K562 (cell line): ENCODE data around the gene PELI3. TPM values are rescaled to one million over a fixed set of nuclear protein-coding genes. Genes with fewer than 3 reads are reported as not detected.

Source experiments
- CC2D1A ChIP-seq: fragments of 450-650 bp; IDR thresholded peaks from 2 replicates; pipeline ENCODE4 v1.6.1; 2017; ENCODE audit warnings: mild to moderate bottlenecking
- CCNT2 ChIP-seq: IDR thresholded peaks from 2 replicates; pipeline ENCODE4 v1.6.1; 2011; ENCODE audit warnings: borderline replicate concordance, low read depth, mild to moderate bottlenecking, moderate library complexity, mixed read lengths, low read length; ENCODE audit not compliant: insufficient read length; ENCODE audit errors: extremely low read depth
- CHD1 ChIP-seq: fragments of 200-600 bp; sonication (generic); IDR thresholded peaks from one replicate; pipeline ENCODE4 v1.6.1; 2012; ENCODE audit warnings: mild to moderate bottlenecking, moderate library complexity, low read length, inconsistent platforms
- DDX20 ChIP-seq: fragments of 450-650 bp; IDR thresholded peaks from 2 replicates; pipeline ENCODE4 v1.6.1; 2016; ENCODE audit warnings: missing genetic modification characterization, low read depth, mild to moderate bottlenecking, missing compliant biosample characterization, moderate library complexity
- FOXA1 ChIP-seq: fragments of 450-650 bp; IDR thresholded peaks from 2 replicates; pipeline ENCODE4 v1.6.1; 2016; ENCODE audit warnings: mild to moderate bottlenecking, borderline replicate concordance
- FOXK1 ChIP-seq: sonication (generic); formaldehyde crosslinking; IDR thresholded peaks from 2 replicates; pipeline ENCODE4 v1.8.0; 2022; ENCODE audit warnings: missing genetic modification reagents, mild to moderate bottlenecking, borderline replicate concordance
- HDAC3 ChIP-seq: fragments of 450-650 bp; IDR thresholded peaks from 2 replicates; pipeline ENCODE4 v1.6.1; 2018; ENCODE audit warnings: borderline replicate concordance, mild to moderate bottlenecking, moderate library complexity; ENCODE audit not compliant: partially characterized antibody
- ILK ChIP-seq: fragments of 450-650 bp; IDR thresholded peaks from 2 replicates; pipeline ENCODE4 v1.6.1; 2016; ENCODE audit warnings: missing genetic modification characterization, low read depth, mild to moderate bottlenecking, missing compliant biosample characterization, moderate library complexity, borderline replicate concordance
- MAFF ChIP-seq: IDR thresholded peaks from 2 replicates; pipeline ENCODE4 v1.6.1; 2012; ENCODE audit warnings: low read length, improper control_type of control experiment
- NR4A1 ChIP-seq, 2 experiments: fragments of 250-450 bp in 1 of 2; fragments of 450-650 bp in 1 of 2; sonication (Bioruptor Pico) in 1 of 2; IDR thresholded peaks; 2 replicates each; pipeline versions ENCODE4 v1.4.0 to v1.6.1; 2016 to 2020; ENCODE audit warnings: mild to moderate bottlenecking in 2 of 2, missing compliant biosample characterization in 1 of 2, missing genetic modification characterization in 1 of 2, moderate library complexity in 1 of 2
- POLR2H ChIP-seq: IDR thresholded peaks from 2 replicates; pipeline ENCODE4 v1.6.1; 2016; ENCODE audit warnings: missing genetic modification characterization, low read depth, mild to moderate bottlenecking, control low read depth, missing compliant biosample characterization, moderate library complexity
- RFX5 ChIP-seq: IDR thresholded peaks from 2 replicates; pipeline ENCODE4 v1.6.1; 2011; ENCODE audit warnings: low read depth, mild to moderate bottlenecking, improper control_type of control experiment, low read length
- SPI1 ChIP-seq: IDR thresholded peaks from 2 replicates; pipeline ENCODE4 v1.6.1; 2011; ENCODE audit warnings: low read depth, low read length, control low read depth, borderline replicate concordance
- STAT5B ChIP-seq: fragments of 250-450 bp; sonication (Bioruptor Pico); IDR thresholded peaks from 2 replicates; pipeline ENCODE4 v1.8.0; 2021; ENCODE audit warnings: mild to moderate bottlenecking, inconsistent platforms
- TAL1 ChIP-seq: fragments of 450-650 bp; IDR thresholded peaks from 2 replicates; pipeline ENCODE4 v1.6.1; 2016; ENCODE audit warnings: mild to moderate bottlenecking
- TCFL5 ChIP-seq: fragments of 250-450 bp; sonication (Bioruptor Pico); conservative IDR thresholded peaks from 2 replicates; pipeline ENCODE4 v1.6.1; 2021; ENCODE audit warnings: mild to moderate bottlenecking, moderate library complexity, matching md5 sums
- TEAD2 ChIP-seq: fragments of 450-650 bp; IDR thresholded peaks from 2 replicates; pipeline ENCODE4 v1.6.1; 2016; ENCODE audit warnings: missing genetic modification characterization, control low read depth, missing compliant biosample characterization
- WHSC1 ChIP-seq: IDR thresholded peaks from one replicate; pipeline ENCODE4 v1.6.1; 2012; ENCODE audit warnings: low read length, control low read depth, inconsistent platforms
- ZNF347 ChIP-seq: fragments of 450-650 bp; formaldehyde crosslinking; IDR thresholded peaks from 2 replicates; pipeline ENCODE4 v1.4.0; 2020; ENCODE audit warnings: low read depth, mild to moderate bottlenecking, moderate library complexity
- ZNF444 ChIP-seq: fragments of 250-450 bp; sonication (Bioruptor Pico); IDR thresholded peaks from 2 replicates; pipeline ENCODE4 v1.4.0; 2020; ENCODE audit warnings: mild to moderate bottlenecking, moderate library complexity
- ZNF778 ChIP-seq: fragments of 450-650 bp; formaldehyde crosslinking; IDR thresholded peaks from 2 replicates; pipeline ENCODE4 v1.4.0; 2020; ENCODE audit warnings: mild to moderate bottlenecking, moderate library complexity
- ZNF780A ChIP-seq: fragments of 250-450 bp; sonication (Bioruptor Pico); IDR thresholded peaks from 2 replicates; pipeline ENCODE4 v1.5.0; 2021; ENCODE audit warnings: mild to moderate bottlenecking
- ZNF785 ChIP-seq: fragments of 250-450 bp; sonication (Bioruptor Pico); IDR thresholded peaks from 2 replicates; pipeline ENCODE4 v1.4.0; 2020; ENCODE audit warnings: mild to moderate bottlenecking
- polyA plus RNA-seq, 8 experiments: library from polyadenylated mRNA; depleted of rRNA in 4 of 8; stranded (reverse) in 5 of 8; unstranded in 3 of 8; fragments of >200 nt; fragmentation: Nextera tagmentation in 2 of 8; fragmentation: Illumina TruSeq in 1 of 8; extraction: Ambion mirVana in 2 of 8; extraction: Trizol in 1 of 8; gene quantifications; 2 replicates each; pipeline versions ENCODE4 v1.2.1 to v1.2.3, GENCODE V29; 2011 to 2014; ENCODE audit warnings: inconsistent platforms in 1 of 8, missing spikeins in 1 of 8
- total RNA-seq, 7 experiments: library from RNA; depleted of rRNA in 6 of 7; stranded (reverse); fragments of >200 nt in 6 of 7; fragmentation: Illumina TruSeq in 2 of 7; extraction: Trizol in 2 of 7; gene quantifications; 2 replicates each; pipeline versions ENCODE4 v1.2.1 to v1.2.3, GENCODE V29; 2011 to 2021; ENCODE audit warnings: low replicate concordance in 1 of 7
- TF ChIP-seq, protein P1 (sequence below): fragments of 150-350 bp; conservative IDR thresholded peaks from 2 replicates; pipeline ENCODE4 v1.6.1; 2014; ENCODE audit warnings: low read length
- TF ChIP-seq, protein P2 (sequence below): fragments of 250-450 bp; sonication (Bioruptor Pico); IDR thresholded peaks from 2 replicates; pipeline ENCODE4 v1.9.0; 2021; ENCODE audit warnings: mild to moderate bottlenecking
- TF ChIP-seq, protein P3 (sequence below): fragments of 450-650 bp; IDR thresholded peaks from 2 replicates; pipeline ENCODE4 v1.6.1; 2017; ENCODE audit warnings: mild to moderate bottlenecking, moderate library complexity

Gene PELI3
- total and polyA plus RNA-seq, 9 of the 15 experiments (the other 6 are each of a cell fraction or from before 2014, with no cell fraction given), result 0.17 to 4.2 (median 1.9) TPM

DNA sequence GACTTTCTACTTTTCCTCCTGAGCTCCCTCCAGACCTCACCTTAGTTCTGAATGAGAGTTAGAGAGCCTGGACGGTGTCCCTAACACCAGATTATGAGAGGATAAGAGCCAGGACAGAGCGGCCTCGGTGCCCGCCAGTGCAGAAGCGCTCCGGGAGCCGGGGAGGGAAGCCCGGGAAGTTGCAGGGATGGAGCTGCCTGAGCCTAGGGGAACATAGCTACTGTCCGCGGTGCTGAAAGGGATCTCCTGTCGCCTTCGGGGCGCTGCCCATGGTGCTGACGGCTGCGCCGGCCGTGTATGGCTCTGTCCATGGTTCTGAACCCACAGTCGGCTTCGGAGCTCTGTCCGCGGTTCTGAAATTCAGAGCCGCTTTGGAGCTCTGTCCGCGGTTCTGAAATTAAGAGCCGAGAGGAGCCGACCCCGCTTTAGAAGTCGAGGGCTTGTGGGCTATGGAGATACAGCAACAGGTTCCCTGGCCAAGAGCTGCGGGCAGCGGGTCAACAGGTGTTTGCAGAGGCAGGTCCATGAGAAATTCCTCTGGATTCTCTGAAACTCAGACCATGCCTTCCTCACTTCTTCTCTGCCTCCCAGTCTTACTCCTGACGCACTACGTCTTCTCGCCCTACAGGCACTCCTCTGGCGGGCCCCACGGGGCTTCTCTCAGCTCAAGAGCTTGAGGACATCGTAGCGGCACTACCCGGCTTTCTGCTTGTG, 45.1 kb upstream of the PELI3 start (continued):
- TF ChIP-seq NR4A1 (CRISPR knock-in tag; IDR thresholded peaks at IDR 0.05) (peak; percentile 98), NR4A1 (tag; IDR thresholded peaks at IDR 0.05) (peak; percentile 96), TAL1 (no peak), POLR2H (no peak), ILK (peak; percentile 76; the same call in 1 of the 2 replicates), ZNF347 (peak; percentile 59; the same call in 1 of the 2 replicates), ZNF780A (CRISPR knock-in tag) (no peak), STAT5B (CRISPR knock-in tag) (peak; percentile 87), ZNF778 (CRISPR knock-in tag) (no peak), CC2D1A (peak; percentile 81), ZNF444 (peak; percentile 93), ZNF785 (CRISPR knock-in tag) (0 out of 2 replicates have a peak, but pooled peaks have one; percentile 48), DDX20 (tag) (peak; percentile 93), CHD1 (no peak), TCFL5 (CRISPR knock-in tag) (peak; percentile 84), FOXK1 (CRISPR knock-in tag) (peak; percentile 100), WHSC1 (no peak), MAFF (no peak), HDAC3 (peak; percentile 16), RFX5 (peak; percentile 77), CCNT2 (no peak), FOXA1 (no peak), SPI1 (no peak), TEAD2 (peak; percentile 93)
- TF ChIP-seq, protein P1, sequence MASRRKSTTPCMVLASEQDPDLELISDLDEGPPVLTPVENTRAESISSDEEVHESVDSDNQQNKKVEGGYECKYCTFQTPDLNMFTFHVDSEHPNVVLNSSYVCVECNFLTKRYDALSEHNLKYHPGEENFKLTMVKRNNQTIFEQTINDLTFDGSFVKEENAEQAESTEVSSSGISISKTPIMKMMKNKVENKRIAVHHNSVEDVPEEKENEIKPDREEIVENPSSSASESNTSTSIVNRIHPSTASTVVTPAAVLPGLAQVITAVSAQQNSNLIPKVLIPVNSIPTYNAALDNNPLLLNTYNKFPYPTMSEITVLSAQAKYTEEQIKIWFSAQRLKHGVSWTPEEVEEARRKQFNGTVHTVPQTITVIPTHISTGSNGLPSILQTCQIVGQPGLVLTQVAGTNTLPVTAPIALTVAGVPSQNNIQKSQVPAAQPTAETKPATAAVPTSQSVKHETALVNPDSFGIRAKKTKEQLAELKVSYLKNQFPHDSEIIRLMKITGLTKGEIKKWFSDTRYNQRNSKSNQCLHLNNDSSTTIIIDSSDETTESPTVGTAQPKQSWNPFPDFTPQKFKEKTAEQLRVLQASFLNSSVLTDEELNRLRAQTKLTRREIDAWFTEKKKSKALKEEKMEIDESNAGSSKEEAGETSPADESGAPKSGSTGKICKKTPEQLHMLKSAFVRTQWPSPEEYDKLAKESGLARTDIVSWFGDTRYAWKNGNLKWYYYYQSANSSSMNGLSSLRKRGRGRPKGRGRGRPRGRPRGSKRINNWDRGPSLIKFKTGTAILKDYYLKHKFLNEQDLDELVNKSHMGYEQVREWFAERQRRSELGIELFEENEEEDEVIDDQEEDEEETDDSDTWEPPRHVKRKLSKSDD, result 0 out of 2 replicates have a peak, but pooled peaks have one; percentile 54
- TF ChIP-seq, protein P2, sequence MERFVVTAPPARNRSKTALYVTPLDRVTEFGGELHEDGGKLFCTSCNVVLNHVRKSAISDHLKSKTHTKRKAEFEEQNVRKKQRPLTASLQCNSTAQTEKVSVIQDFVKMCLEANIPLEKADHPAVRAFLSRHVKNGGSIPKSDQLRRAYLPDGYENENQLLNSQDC (CRISPR knock-in tag), result 0 out of 2 replicates have a peak, but pooled peaks have one; percentile 18
- TF ChIP-seq, protein P3, sequence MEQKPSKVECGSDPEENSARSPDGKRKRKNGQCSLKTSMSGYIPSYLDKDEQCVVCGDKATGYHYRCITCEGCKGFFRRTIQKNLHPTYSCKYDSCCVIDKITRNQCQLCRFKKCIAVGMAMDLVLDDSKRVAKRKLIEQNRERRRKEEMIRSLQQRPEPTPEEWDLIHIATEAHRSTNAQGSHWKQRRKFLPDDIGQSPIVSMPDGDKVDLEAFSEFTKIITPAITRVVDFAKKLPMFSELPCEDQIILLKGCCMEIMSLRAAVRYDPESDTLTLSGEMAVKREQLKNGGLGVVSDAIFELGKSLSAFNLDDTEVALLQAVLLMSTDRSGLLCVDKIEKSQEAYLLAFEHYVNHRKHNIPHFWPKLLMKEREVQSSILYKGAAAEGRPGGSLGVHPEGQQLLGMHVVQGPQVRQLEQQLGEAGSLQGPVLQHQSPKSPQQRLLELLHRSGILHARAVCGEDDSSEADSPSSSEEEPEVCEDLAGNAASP, result no peak
